ENCODE measurements around the gene SLC35B2.
A peak's percentile ranks its signal among the peaks of the same experiment; 100 is the strongest.

Gene SLC35B2

GRCh38 chr6:44226368-44227147 is 30.8 kb downstream of the SLC35B2 start:
- no peak overlapping the region for H3K27ac ChIP-seq
- TF ChIP-seq CTCF (conservative IDR thresholded peaks at IDR 0.05) (no peak), ZFX (IDR thresholded peaks at IDR 0.05) (no peak)

- H3K27ac ChIP-seq, result no peak overlapping the region
Measured at GRCh38 chr6:44225579-44226325, 31.6 kb downstream of the SLC35B2 start.

GRCh38 chr6:44224965-44225305 is 32.4 kb downstream of the SLC35B2 start:
- H3K27ac ChIP-seq, result peak overlapping the region; percentile 75
- TF ChIP-seq CTCF (conservative IDR thresholded peaks at IDR 0.05) (no peak), ZFX (IDR thresholded peaks at IDR 0.05) (no peak)

More at GRCh38 chr6:44225579-44226325, 31.6 kb downstream of the SLC35B2 start:
- TF ChIP-seq CTCF (conservative IDR thresholded peaks at IDR 0.05), result no peak
- no peak for TF ChIP-seq ZFX (IDR thresholded peaks at IDR 0.05)

GRCh38 chr6:44224029-44224964 is 33.0 kb downstream of the SLC35B2 start:
- TF ChIP-seq ZFX (IDR thresholded peaks at IDR 0.05), result no peak
- no peak; the same call in 1 of the 2 replicates for TF ChIP-seq CTCF (conservative IDR thresholded peaks at IDR 0.05)
- peak overlapping the region; percentile 75 for H3K27ac ChIP-seq

GRCh38 chr6:44223319-44224028 is 33.9 kb downstream of the SLC35B2 start, which contains the start of gene SLC29A1:
TSS of gene SLC29A1 (plus strand) at chr6:44223595. CDS start at chr6:44227314, 3,719 bp downstream.
- TF ChIP-seq ZFX (IDR thresholded peaks at IDR 0.05), result peak; percentile 61; the same call in 1 of the 2 replicates
- TF ChIP-seq CTCF (conservative IDR thresholded peaks at IDR 0.05), result no peak; the same call in 1 of the 2 replicates
- peak within 1 kb of the TSS; percentile 75 for H3K27ac ChIP-seq

- TF ChIP-seq ZFX (IDR thresholded peaks at IDR 0.05) (no peak), CTCF (conservative IDR thresholded peaks at IDR 0.05) (no peak)
- H3K27ac ChIP-seq, result peak overlapping the region; percentile 75
Measured at GRCh38 chr6:44222486-44223318, 34.6 kb downstream of the SLC35B2 start.
